ENCODE results near the gene MPND. TPM values are rescaled to one million over a fixed set of nuclear protein-coding genes. Genes with fewer than 3 reads are reported as not detected.
A peak's percentile ranks its signal among the peaks of the same experiment; 100 is the strongest.

Gene MPND
- total RNA-seq, 1 experiment from 2014 or later, result 37.0 TPM

GRCh38 chr19:4374498-4375163, 31.3 kb downstream of the MPND start:
- Histone ChIP-seq H3K18ac (ENCODE audit: insufficient read length, low read depth, low read length) (peak overlapping the region; percentile 35), H3K79me2 (ENCODE audit: insufficient read depth, low read length) (no peaks in the 10 kb centered on the region; the same call in 1 of the 2 replicates), H2BK5ac (ENCODE audit: insufficient read length, low read length) (no peak overlapping the region), H3K9ac (ENCODE audit: extremely low read depth, insufficient read length, low read length) (no peak overlapping the region), H2AK5ac (ENCODE audit: insufficient read length, low read length) (no peak overlapping the region), H4K5ac (ENCODE audit: insufficient read length, low read depth, low read length) (no peak overlapping the region), H3K23ac (ENCODE audit: insufficient read length, low read depth, low read length) (no peak overlapping the region), H3K27ac (ENCODE audit: insufficient read length, low read depth, low read length) (no peak overlapping the region), H2BK120ac (ENCODE audit: low read depth, low read length, poor library complexity, severe bottlenecking) (no peak overlapping the region), H3K14ac (ENCODE audit: insufficient read depth, low read length) (peak overlapping the region; percentile 61), H2BK20ac (ENCODE audit: low read depth, low read length, poor library complexity, severe bottlenecking) (no peak overlapping the region), H4K8ac (replicated peaks; ENCODE audit: insufficient read length, low read depth, low read length) (no peak overlapping the region), H4K20me1 (ENCODE audit: control insufficient read depth, insufficient read depth, insufficient read length) (peaks cover 3% of the 10 kb centered on the region), H4K91ac (ENCODE audit: insufficient read length, low read depth, low read length) (peak overlapping the region; percentile 46), H3T11ph (ENCODE audit: low read length) (no peak overlapping the region), H2BK12ac (ENCODE audit: insufficient read length, low read depth, low read length) (peak overlapping the region; percentile 31), H3K79me1 (ENCODE audit: insufficient read depth, low read depth, low read length, poor library complexity, severe bottlenecking) (peaks cover 7% of the 10 kb centered on the region), H3K4me2 (ENCODE audit: insufficient read depth, insufficient read length, low read length) (no peak overlapping the region), H2AFZ (ENCODE audit: low read length) (no peak overlapping the region), H2BK15ac (ENCODE audit: low read depth, low read length) (no peak overlapping the region), H3K56ac (ENCODE audit: insufficient read length, low read depth, low read length) (no peak overlapping the region), H3K23me2 (ENCODE audit: insufficient read length, low read depth, low read length, poor library complexity, severe bottlenecking) (no peaks in the 10 kb centered on the region), H3K4ac (ENCODE audit: low read depth, low read length) (peak overlapping the region; percentile 3; the same call in 1 of the 2 replicates), H3K4me1 (ENCODE audit: insufficient read depth, low read length) (peaks cover 8% of the 10 kb centered on the region; the same call in 1 of the 2 replicates), H3K9me3 (ENCODE audit: control insufficient read depth, low read depth, low read length) (no peaks in the 10 kb centered on the region), H3K27me3 (ENCODE audit: insufficient read depth, low read length) (no peaks in the 10 kb centered on the region)
- H3K4me1 Mint-ChIP-seq, result peaks cover 29 to 44% of the 10 kb centered on the region in 2 experiments
- no peaks in the 10 kb centered on the region for H3K9me3 Mint-ChIP-seq
- peaks cover 0 to 3% (median 0%) of the 10 kb centered on the region in 3 experiments; a peak in 2 of 7 replicates for H3K36me3 Mint-ChIP-seq (ENCODE audit: insufficient read depth in 1 of 3, low read depth in 3 of 3)
- no CpG with 5 or more reads among the region's 27 CpGs for WGBS (ENCODE audit: extremely low coverage, insufficient read length, low lambda C conversion rate)
- no peak overlapping the region for H3K27ac Mint-ChIP-seq
- TF ChIP-seq CTCF (conservative IDR thresholded peaks at IDR 0.05), result no peak
- peak; percentile 59 for DNase-seq
- 0 out of 2 replicates have a peak, but pooled peaks cover 2% of the 10 kb centered on the region for H3K27me3 Mint-ChIP-seq (ENCODE audit: low read depth)
- no peak overlapping the region for H3K4me3 Mint-ChIP-seq

Measured in H9 (cell line).